KOPT-K1 (cell line): ENCODE measurements around the gene SRP19.
A peak's percentile ranks its signal among the peaks of the same experiment; 100 is the strongest.

Experiments used
- H3K27ac ChIP-seq: fragments of 200-600 bp; sonication (generic); 2 replicates; pipeline ENCODE4 v1.5.1; 2016; ENCODE audit warnings: antibody characterized with exemption, mild to moderate bottlenecking, low read depth, low read length; ENCODE audit not compliant: poor library complexity, severe bottlenecking
- H3K36me3 ChIP-seq: fragments of 200-600 bp; sonication (generic); 2 replicates; pipeline ENCODE4 v1.5.1; 2017; ENCODE audit warnings: antibody characterized with exemption, mild to moderate bottlenecking, low read length, moderate library complexity; ENCODE audit not compliant: insufficient read depth
- H3K9me3 ChIP-seq: fragments of 200-600 bp; sonication (generic); 2 replicates; pipeline ENCODE4 v1.5.1; 2017; ENCODE audit warnings: antibody characterized with exemption, low read length, mild to moderate bottlenecking; ENCODE audit not compliant: insufficient read depth, poor library complexity, severe bottlenecking

Gene SRP19

GRCh38 chr5:112860929-112861637, at the start of gene SRP19:
Gene SRP19, plus strand, starts transcription at chr5:112861287. Its CDS starts 90 bp downstream, at chr5:112861377.
- Histone ChIP-seq H3K36me3 (peaks cover 37% of the 10 kb centered on the region), H3K27ac (peak within 1 kb of the TSS; percentile 73), H3K9me3 (no peaks in the 10 kb centered on the region)

- Histone ChIP-seq H3K27ac (no peak overlapping the region), H3K36me3 (peaks cover 39% of the 10 kb centered on the region), H3K9me3 (no peaks in the 10 kb centered on the region)
Measured at GRCh38 chr5:112812549-112812948, 48.5 kb upstream of the SRP19 start.

- H3K36me3 ChIP-seq = peaks cover 64% of the 10 kb centered on the region
- H3K9me3 ChIP-seq = no peaks in the 10 kb centered on the region
- no peak overlapping the region for H3K27ac ChIP-seq
Measured at GRCh38 chr5:112820246-112820645, 40.8 kb upstream of the SRP19 start.

- Histone ChIP-seq H3K27ac (no peak overlapping the region), H3K9me3 (no peaks in the 10 kb centered on the region), H3K36me3 (peaks cover 59% of the 10 kb centered on the region)
Measured at GRCh38 chr5:112822456-112822855, 38.6 kb upstream of the SRP19 start.

GRCh38 chr5:112823181-112823580, 37.9 kb upstream of the SRP19 start:
- H3K27ac ChIP-seq = no peak overlapping the region

GRCh38 chr5:112823656-112824055, 37.4 kb upstream of the SRP19 start:
- Histone ChIP-seq H3K36me3 (peaks cover 69% of the 10 kb centered on the region), H3K27ac (no peak overlapping the region), H3K9me3 (no peaks in the 10 kb centered on the region)

More at GRCh38 chr5:112823181-112823580, 37.9 kb upstream of the SRP19 start:
- H3K9me3 ChIP-seq = no peaks in the 10 kb centered on the region
- H3K36me3 ChIP-seq = peaks cover 66% of the 10 kb centered on the region

GRCh38 chr5:112824197-112824596, 36.9 kb upstream of the SRP19 start:
- Histone ChIP-seq H3K9me3 (no peaks in the 10 kb centered on the region), H3K36me3 (peaks cover 69% of the 10 kb centered on the region), H3K27ac (no peak overlapping the region)

GRCh38 chr5:112830378-112830777, 30.7 kb upstream of the SRP19 start:
- peaks cover 53% of the 10 kb centered on the region for H3K36me3 ChIP-seq
- no peaks in the 10 kb centered on the region for H3K9me3 ChIP-seq
- H3K27ac ChIP-seq = no peak overlapping the region

GRCh38 chr5:112833971-112834370, 27.1 kb upstream of the SRP19 start:
- H3K36me3 ChIP-seq = peaks cover 55% of the 10 kb centered on the region
- no peaks in the 10 kb centered on the region for H3K9me3 ChIP-seq
- H3K27ac ChIP-seq = no peak overlapping the region

- Histone ChIP-seq H3K9me3 (no peaks in the 10 kb centered on the region), H3K36me3 (peaks cover 43% of the 10 kb centered on the region), H3K27ac (no peak overlapping the region)
Measured at GRCh38 chr5:112844489-112844888, 16.6 kb upstream of the SRP19 start.

- Histone ChIP-seq H3K9me3 (no peaks in the 10 kb centered on the region), H3K36me3 (peaks cover 23% of the 10 kb centered on the region; the same call in 1 of the 2 replicates), H3K27ac (no peak overlapping the region)
Measured at GRCh38 chr5:112846556-112846955, 14.5 kb upstream of the SRP19 start.

- Histone ChIP-seq H3K9me3 (no peaks in the 10 kb centered on the region), H3K36me3 (peaks cover 17% of the 10 kb centered on the region; the same call in 1 of the 2 replicates), H3K27ac (no peak overlapping the region)
Measured at GRCh38 chr5:112847306-112847705, 13.8 kb upstream of the SRP19 start.

- Histone ChIP-seq H3K36me3 (0 out of 2 replicates have a peak, but pooled peaks cover 8% of the 10 kb centered on the region), H3K9me3 (no peaks in the 10 kb centered on the region), H3K27ac (no peak overlapping the region)
Measured at GRCh38 chr5:112848116-112848811, 12.8 kb upstream of the SRP19 start.

GRCh38 chr5:112849912-112850311, 11.2 kb upstream of the SRP19 start:
- H3K27ac ChIP-seq = no peak overlapping the region
- H3K36me3 ChIP-seq = no peaks in the 10 kb centered on the region
- H3K9me3 ChIP-seq = peaks cover 8% of the 10 kb centered on the region

- peaks cover 13% of the 10 kb centered on the region for H3K9me3 ChIP-seq
- no peak overlapping the region for H3K27ac ChIP-seq
- no peaks in the 10 kb centered on the region for H3K36me3 ChIP-seq
Measured at GRCh38 chr5:112854651-112855050, 6.4 kb upstream of the SRP19 start.

- no peak overlapping the region for H3K27ac ChIP-seq
- H3K9me3 ChIP-seq = peaks cover 13% of the 10 kb centered on the region
- peaks cover 5% of the 10 kb centered on the region for H3K36me3 ChIP-seq
Measured at GRCh38 chr5:112857866-112858265, 3.2 kb upstream of the SRP19 start.
